BLaER1 treated with 17β-estradiol and CSF1 and Interleukin-3, amounts not matched to agents 10 nM and 100 nM (cell line): Measurements from ENCODE around the gene ZBTB7C.

Experiments used
- H3K27ac ChIP-seq, 11 experiments: shearing (Covaris generic); formaldehyde crosslinking; 2 replicates each; pipeline ENCODE4 v1.8.1; 2022
- H3K27me3 ChIP-seq, 11 experiments: shearing (Covaris generic); formaldehyde crosslinking; 2 replicates each; pipeline ENCODE4 v1.8.1; 2022
- H3K36me3 ChIP-seq, 11 experiments: shearing (Covaris generic); formaldehyde crosslinking; 2 replicates each; pipeline ENCODE4 v1.8.1; 2022
- H3K4me1 ChIP-seq, 10 experiments: shearing (Covaris generic); formaldehyde crosslinking; 2 replicates each; pipeline ENCODE4 v1.8.1; 2022
- H3K4me2 ChIP-seq, 11 experiments: shearing (Covaris generic); formaldehyde crosslinking; 2 replicates each; pipeline ENCODE4 v1.8.1; 2022
- H3K4me3 ChIP-seq, 10 experiments: shearing (Covaris generic); formaldehyde crosslinking; 2 replicates each; pipeline ENCODE4 v1.8.1; 2022
- H3K9ac ChIP-seq, 11 experiments: shearing (Covaris generic); formaldehyde crosslinking; 2 replicates each; pipeline ENCODE4 v1.8.1; 2022
- H3K9me3 ChIP-seq, 11 experiments: shearing (Covaris generic); formaldehyde crosslinking; replicated peaks in 1 of 11; 2 replicates each; pipeline ENCODE4 v1.8.1; 2022
- H4K20me1 ChIP-seq, 11 experiments: shearing (Covaris generic); formaldehyde crosslinking; 2 replicates each; pipeline ENCODE4 v1.8.1; 2022
- Cebpa-rat ChIP-seq, 11 experiments: shearing (Covaris generic); IDR thresholded peaks; 2 replicates each; pipeline ENCODE4 v1.8.1; 2022

Gene ZBTB7C

GRCh38 chr18:48151421-48152065, 257.6 kb downstream of the ZBTB7C start:
- no peaks in the 10 kb centered on the region for H3K27me3 ChIP-seq
- no peak for TF ChIP-seq Cebpa-rat (IDR thresholded peaks at IDR 0.05)
- no peak overlapping the region for H3K4me3 ChIP-seq
- no peaks in the 10 kb centered on the region for H3K9me3 ChIP-seq
- no peak overlapping the region for H3K4me2 ChIP-seq
- no peaks in the 10 kb centered on the region for H3K36me3 ChIP-seq
- no peaks in the 10 kb centered on the region for H4K20me1 ChIP-seq
- H3K27ac ChIP-seq = no peak overlapping the region
- no peak overlapping the region for H3K9ac ChIP-seq
- H3K4me1 ChIP-seq = peaks cover 0 to 6% (median 0%) of the 10 kb centered on the region in 10 experiments; a peak in 2 of 20 replicates

- Histone ChIP-seq H3K9me3 (no peaks in the 10 kb centered on the region), H3K9ac (no peak overlapping the region), H3K4me1 (peaks cover 0 to 3% (median 0%) of the 10 kb centered on the region in 10 experiments; a peak in 1 of 20 replicates), H3K4me3 (no peak overlapping the region), H3K27ac (no peak overlapping the region), H3K36me3 (no peaks in the 10 kb centered on the region), H4K20me1 (no peaks in the 10 kb centered on the region), H3K4me2 (no peak overlapping the region), H3K27me3 (no peaks in the 10 kb centered on the region)
- no peak for TF ChIP-seq Cebpa-rat (IDR thresholded peaks at IDR 0.05)
These were observed 260.0 kb downstream of the ZBTB7C start for GRCh38 chr18:48149020-48149685.

GRCh38 chr18:48142994-48143393, 266.2 kb downstream of the ZBTB7C start:
- TF ChIP-seq Cebpa-rat (IDR thresholded peaks at IDR 0.05) = no peak
- Histone ChIP-seq H3K27ac (no peak overlapping the region), H3K4me1 (peaks cover 0 to 3% (median 0%) of the 10 kb centered on the region in 10 experiments; a peak in 1 of 20 replicates), H3K9me3 (no peaks in the 10 kb centered on the region), H3K9ac (no peak overlapping the region), H3K27me3 (peaks cover 13 to 22% (median 18%) of the 10 kb centered on the region in 11 experiments), H4K20me1 (peaks cover 0 to 19% (median 2%) of the 10 kb centered on the region in 11 experiments; a peak in 7 of 22 replicates), H3K4me3 (no peak overlapping the region), H3K36me3 (no peaks in the 10 kb centered on the region), H3K4me2 (no peak overlapping the region)

GRCh38 chr18:48142353-48142752, 266.8 kb downstream of the ZBTB7C start:
- H3K27me3 ChIP-seq = peaks cover 19 to 28% (median 25%) of the 10 kb centered on the region in 11 experiments
- H3K9me3 ChIP-seq = no peaks in the 10 kb centered on the region
- no peak overlapping the region for H3K4me2 ChIP-seq
- peaks cover under 1 to 8% (median 4%) of the 10 kb centered on the region in 10 experiments; a peak in 14 of 20 replicates for H3K4me1 ChIP-seq
- H4K20me1 ChIP-seq = peaks cover 0 to 26% (median 5%) of the 10 kb centered on the region in 11 experiments; a peak in 7 of 22 replicates
- no peaks in the 10 kb centered on the region for H3K36me3 ChIP-seq
- no peak for TF ChIP-seq Cebpa-rat (IDR thresholded peaks at IDR 0.05)
- H3K9ac ChIP-seq = no peak overlapping the region
- H3K27ac ChIP-seq = no peak overlapping the region
- no peak overlapping the region for H3K4me3 ChIP-seq

- no peak overlapping the region for H3K27ac ChIP-seq
- H3K9me3 ChIP-seq = no peaks in the 10 kb centered on the region
- no peak for TF ChIP-seq Cebpa-rat (IDR thresholded peaks at IDR 0.05)
- H3K4me1 ChIP-seq = peaks cover 16 to 24% (median 18%) of the 10 kb centered on the region in 10 experiments
- H3K4me2 ChIP-seq = no peak overlapping the region
- H4K20me1 ChIP-seq = peaks cover 0 to 38% (median 11%) of the 10 kb centered on the region in 11 experiments; a peak in 10 of 22 replicates
- H3K4me3 ChIP-seq = no peak overlapping the region
- H3K27me3 ChIP-seq = peaks cover 35 to 44% (median 41%) of the 10 kb centered on the region in 11 experiments
- no peak overlapping the region for H3K9ac ChIP-seq
- no peaks in the 10 kb centered on the region for H3K36me3 ChIP-seq
These were observed 268.5 kb downstream of the ZBTB7C start for GRCh38 chr18:48140731-48141130.

DNA sequence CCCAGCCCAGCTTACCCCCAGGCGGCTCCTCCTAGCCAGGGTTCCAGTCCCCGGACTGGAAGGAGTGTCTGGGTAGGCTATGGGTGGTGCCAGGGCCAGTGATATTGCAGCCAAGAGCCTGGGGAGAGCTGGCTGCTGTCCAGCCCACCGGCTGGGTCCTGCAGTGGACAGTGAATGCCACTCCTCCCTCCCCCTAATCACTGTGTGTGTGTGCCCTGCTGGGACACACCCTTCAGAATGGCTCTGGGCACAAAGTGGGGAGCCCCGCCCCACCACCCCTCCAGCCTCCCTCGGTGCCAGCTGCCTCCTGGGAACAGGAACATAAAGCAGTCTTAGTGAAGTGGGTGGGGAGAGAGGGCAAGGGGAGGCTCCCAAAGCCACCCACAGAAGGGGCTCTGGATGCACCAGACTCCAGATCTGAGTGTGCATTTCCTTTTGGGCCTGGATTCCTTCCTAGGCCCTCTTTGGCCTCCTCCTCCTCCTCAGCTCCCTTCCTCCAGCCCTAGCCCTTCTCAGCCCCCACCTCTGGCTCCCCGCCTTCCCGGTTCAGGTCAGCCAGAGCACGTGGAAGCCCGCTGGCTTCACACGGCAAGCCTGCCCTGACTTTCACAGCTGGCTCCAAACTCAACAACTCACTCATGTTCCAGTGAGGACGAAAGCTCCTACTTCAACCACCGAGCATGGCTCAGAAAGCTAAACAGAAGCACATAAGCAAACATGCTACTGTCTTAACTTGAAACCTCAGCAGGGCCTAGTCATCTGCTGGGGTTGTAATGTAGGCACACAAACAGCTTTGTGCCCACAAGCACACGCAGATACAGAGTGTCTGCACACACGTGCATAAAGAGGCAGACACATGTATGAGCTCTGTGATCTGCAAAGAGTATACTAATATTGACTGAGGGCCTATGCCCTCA, 269.5 kb downstream of the ZBTB7C start:
- no peaks in the 10 kb centered on the region for H3K36me3 ChIP-seq

DNA sequence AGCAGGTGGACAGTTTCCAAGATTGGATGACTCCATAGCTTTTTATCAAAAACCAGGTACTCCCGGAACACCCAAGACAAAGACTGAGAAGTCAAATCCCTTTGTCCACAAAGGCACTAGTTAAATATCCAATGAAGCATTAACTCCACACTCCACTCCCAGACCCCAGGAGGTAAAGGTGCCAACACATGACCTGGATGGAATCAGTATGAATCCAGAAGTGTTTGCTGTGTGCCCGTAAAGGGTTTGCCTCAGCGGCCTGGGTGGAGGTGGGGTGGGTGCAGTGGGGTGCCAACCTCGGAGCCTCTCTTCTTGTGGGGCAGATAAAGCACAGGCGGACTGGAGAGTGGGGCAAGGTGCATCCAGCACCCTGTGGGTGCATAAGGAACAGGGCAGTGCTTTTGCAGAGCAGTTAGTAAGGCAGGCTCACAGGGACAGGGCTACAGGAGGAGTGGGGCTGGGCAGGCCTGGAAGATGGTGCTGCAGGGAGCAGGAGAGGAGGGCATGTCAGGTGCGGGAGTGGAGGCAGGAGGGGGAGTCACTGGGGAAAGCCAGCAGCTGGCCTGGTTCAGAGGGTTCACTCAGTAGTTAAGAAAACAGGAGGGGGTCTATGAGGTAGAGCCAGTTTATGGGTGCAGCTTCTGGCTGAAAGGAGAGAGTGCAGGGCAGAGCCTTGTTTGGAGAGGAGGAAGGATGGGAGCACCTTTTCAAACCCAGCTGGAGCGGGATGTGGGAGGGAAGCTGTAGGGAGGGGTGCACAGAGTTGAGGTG, 270.3 kb downstream of the ZBTB7C start:
- Histone ChIP-seq H3K27me3 (peaks cover 54 to 63% (median 60%) of the 10 kb centered on the region in 11 experiments), H3K36me3 (no peaks in the 10 kb centered on the region), H4K20me1 (peaks cover 0 to 48% (median 11%) of the 10 kb centered on the region in 11 experiments; a peak in 12 of 22 replicates), H3K4me1 (peaks cover 20 to 29% (median 23%) of the 10 kb centered on the region in 10 experiments), H3K4me3 (no peak overlapping the region), H3K9me3 (no peaks in the 10 kb centered on the region), H3K9ac (no peak overlapping the region), H3K27ac (no peak overlapping the region), H3K4me2 (no peak overlapping the region)
- no peak for TF ChIP-seq Cebpa-rat (IDR thresholded peaks at IDR 0.05)

More for the DNA sequence above, 269.5 kb downstream of the ZBTB7C start:
- H3K27ac ChIP-seq = no peak overlapping the region
- H3K9ac ChIP-seq = no peak overlapping the region
- no peak overlapping the region for H3K4me3 ChIP-seq
- peaks cover 46 to 55% (median 51%) of the 10 kb centered on the region in 11 experiments for H3K27me3 ChIP-seq
- TF ChIP-seq Cebpa-rat (IDR thresholded peaks at IDR 0.05) = no peak
- H3K9me3 ChIP-seq = no peaks in the 10 kb centered on the region
- peaks cover 20 to 29% (median 23%) of the 10 kb centered on the region in 10 experiments for H3K4me1 ChIP-seq
- H3K4me2 ChIP-seq = no peak overlapping the region
- peaks cover 0 to 41% (median 11%) of the 10 kb centered on the region in 11 experiments; a peak in 11 of 22 replicates for H4K20me1 ChIP-seq

- Histone ChIP-seq H3K9ac (no peak overlapping the region), H3K27me3 (peaks cover 55 to 69% (median 66%) of the 10 kb centered on the region in 11 experiments), H4K20me1 (peaks cover 0 to 48% (median 11%) of the 10 kb centered on the region in 11 experiments; a peak in 12 of 22 replicates), H3K9me3 (no peaks in the 10 kb centered on the region), H3K4me3 (no peak overlapping the region), H3K36me3 (no peaks in the 10 kb centered on the region), H3K4me1 (peaks cover 20 to 29% (median 23%) of the 10 kb centered on the region in 10 experiments), H3K4me2 (no peak overlapping the region), H3K27ac (no peak overlapping the region)
- TF ChIP-seq Cebpa-rat (IDR thresholded peaks at IDR 0.05) = no peak
These were observed 271.0 kb downstream of the ZBTB7C start for GRCh38 chr18:48138210-48138609.
